Measurements from ENCODE around the gene PCSK6. TPM values are rescaled to one million over a fixed set of nuclear protein-coding genes. Genes with fewer than 3 reads are reported as not detected.

Gene PCSK6
- total and polyA plus RNA-seq, 2 donors from 2014 or later: 3.8 to 7.3 TPM

DNA sequence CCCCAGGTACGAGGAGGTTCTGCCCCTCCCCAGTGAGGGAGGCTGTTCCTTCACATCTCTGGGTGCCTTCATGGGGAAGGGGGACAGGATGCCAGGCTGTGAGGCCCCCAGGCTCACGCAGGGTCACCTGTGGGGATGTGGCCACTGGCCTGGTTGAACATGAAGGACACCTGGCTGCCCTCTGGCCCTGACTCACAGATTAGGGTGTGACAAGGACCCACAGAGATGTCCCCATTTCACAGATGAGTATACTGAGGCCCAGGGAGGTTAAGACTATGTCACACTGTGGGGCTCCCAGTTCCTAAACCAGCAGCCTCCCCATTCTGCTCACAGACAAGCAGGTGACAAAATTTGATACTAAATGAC lies 42.4 kb downstream of the PCSK6 start:
- Histone ChIP-seq H3K9me3 (ENCODE audit: control insufficient read depth in 2 of 3, insufficient read depth in 1 of 3, low read length in 3 of 3) (no peaks in the 10 kb centered on the region), H3K27me3 (ENCODE audit: control insufficient read depth, insufficient read depth, low read length) (no peaks in the 10 kb centered on the region), H3K36me3 (ENCODE audit: control insufficient read depth in 2 of 3, insufficient read depth in 3 of 3, low read length in 3 of 3) (no peaks in the 10 kb centered on the region), H3K27ac (ENCODE audit: low read depth in 2 of 2, low read length in 2 of 2) (no peak overlapping the region), H3K4me1 (ENCODE audit: control insufficient read depth in 2 of 3, insufficient read depth in 2 of 3, low read depth in 1 of 3, low read length in 3 of 3) (peaks cover 0 to 4% (median 2%) of the 10 kb centered on the region in 3 donors), H3K4me3 (ENCODE audit: low read length in 3 of 3) (no peak overlapping the region), H3K9ac (ENCODE audit: low read length in 3 of 3) (no peak overlapping the region)
- FAIRE-seq: no peak
- intact Hi-C loops (cut with DNase I): no loop called here
- DNase-seq: no peak
- TF ChIP-seq, protein P1, sequence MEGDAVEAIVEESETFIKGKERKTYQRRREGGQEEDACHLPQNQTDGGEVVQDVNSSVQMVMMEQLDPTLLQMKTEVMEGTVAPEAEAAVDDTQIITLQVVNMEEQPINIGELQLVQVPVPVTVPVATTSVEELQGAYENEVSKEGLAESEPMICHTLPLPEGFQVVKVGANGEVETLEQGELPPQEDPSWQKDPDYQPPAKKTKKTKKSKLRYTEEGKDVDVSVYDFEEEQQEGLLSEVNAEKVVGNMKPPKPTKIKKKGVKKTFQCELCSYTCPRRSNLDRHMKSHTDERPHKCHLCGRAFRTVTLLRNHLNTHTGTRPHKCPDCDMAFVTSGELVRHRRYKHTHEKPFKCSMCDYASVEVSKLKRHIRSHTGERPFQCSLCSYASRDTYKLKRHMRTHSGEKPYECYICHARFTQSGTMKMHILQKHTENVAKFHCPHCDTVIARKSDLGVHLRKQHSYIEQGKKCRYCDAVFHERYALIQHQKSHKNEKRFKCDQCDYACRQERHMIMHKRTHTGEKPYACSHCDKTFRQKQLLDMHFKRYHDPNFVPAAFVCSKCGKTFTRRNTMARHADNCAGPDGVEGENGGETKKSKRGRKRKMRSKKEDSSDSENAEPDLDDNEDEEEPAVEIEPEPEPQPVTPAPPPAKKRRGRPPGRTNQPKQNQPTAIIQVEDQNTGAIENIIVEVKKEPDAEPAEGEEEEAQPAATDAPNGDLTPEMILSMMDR (IDR thresholded peaks at IDR 0.05; ENCODE audit: borderline replicate concordance, extremely low read depth, insufficient read depth): no peak

DNA sequence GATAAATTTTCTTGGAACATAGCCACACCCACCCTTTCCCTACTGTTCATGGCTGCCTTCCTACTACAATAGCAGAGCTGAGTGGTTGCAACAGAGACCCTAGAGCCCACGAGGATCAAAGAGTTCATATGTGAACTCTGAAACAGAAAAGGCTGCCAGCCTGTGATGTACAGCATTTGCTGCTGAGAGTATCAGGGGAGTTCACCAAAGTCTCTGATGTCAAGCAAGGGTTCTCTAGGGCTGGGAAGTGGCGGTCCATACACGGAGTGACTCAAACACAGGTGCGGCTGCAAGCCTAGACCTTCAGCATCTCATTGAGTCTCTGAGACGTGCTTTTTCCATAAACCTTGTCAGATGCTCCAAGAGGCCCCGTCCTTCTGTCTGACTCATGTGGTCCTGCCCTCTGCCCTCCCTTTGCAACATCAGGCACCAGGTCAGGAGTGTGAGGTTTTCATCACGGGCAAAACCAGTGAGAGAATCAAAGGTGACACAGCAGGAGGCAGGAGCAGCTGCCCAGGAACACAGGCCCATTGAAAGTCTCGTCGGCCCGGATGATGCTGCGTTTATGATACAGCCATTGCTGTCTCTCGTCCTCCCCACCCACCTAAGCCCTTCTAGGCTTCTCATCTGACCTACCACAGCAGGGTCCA lies 42.9 kb downstream of the PCSK6 start:
- Histone ChIP-seq H3K4me3 (ENCODE audit: low read length in 3 of 3) (no peak overlapping the region), H3K27ac (ENCODE audit: low read depth in 2 of 2, low read length in 2 of 2) (no peak overlapping the region), H3K9ac (ENCODE audit: low read length in 3 of 3) (no peak overlapping the region), H3K36me3 (ENCODE audit: control insufficient read depth in 2 of 3, insufficient read depth in 3 of 3, low read length in 3 of 3) (no peaks in the 10 kb centered on the region), H3K4me1 (ENCODE audit: control insufficient read depth in 2 of 3, insufficient read depth in 2 of 3, low read depth in 1 of 3, low read length in 3 of 3) (peaks cover 0 to 2% (median 1%) of the 10 kb centered on the region in 3 donors), H3K9me3 (ENCODE audit: control insufficient read depth in 2 of 3, insufficient read depth in 1 of 3, low read length in 3 of 3) (no peaks in the 10 kb centered on the region), H3K27me3 (ENCODE audit: control insufficient read depth, insufficient read depth, low read length) (no peaks in the 10 kb centered on the region)
- TF ChIP-seq, protein P1 (IDR thresholded peaks at IDR 0.05; ENCODE audit: borderline replicate concordance, extremely low read depth, insufficient read depth): no peak
- peak in 1 of 5 donors; percentile 29 for DNase-seq
- no peak for FAIRE-seq
- intact Hi-C loops (cut with DNase I): no loop called here

DNA sequence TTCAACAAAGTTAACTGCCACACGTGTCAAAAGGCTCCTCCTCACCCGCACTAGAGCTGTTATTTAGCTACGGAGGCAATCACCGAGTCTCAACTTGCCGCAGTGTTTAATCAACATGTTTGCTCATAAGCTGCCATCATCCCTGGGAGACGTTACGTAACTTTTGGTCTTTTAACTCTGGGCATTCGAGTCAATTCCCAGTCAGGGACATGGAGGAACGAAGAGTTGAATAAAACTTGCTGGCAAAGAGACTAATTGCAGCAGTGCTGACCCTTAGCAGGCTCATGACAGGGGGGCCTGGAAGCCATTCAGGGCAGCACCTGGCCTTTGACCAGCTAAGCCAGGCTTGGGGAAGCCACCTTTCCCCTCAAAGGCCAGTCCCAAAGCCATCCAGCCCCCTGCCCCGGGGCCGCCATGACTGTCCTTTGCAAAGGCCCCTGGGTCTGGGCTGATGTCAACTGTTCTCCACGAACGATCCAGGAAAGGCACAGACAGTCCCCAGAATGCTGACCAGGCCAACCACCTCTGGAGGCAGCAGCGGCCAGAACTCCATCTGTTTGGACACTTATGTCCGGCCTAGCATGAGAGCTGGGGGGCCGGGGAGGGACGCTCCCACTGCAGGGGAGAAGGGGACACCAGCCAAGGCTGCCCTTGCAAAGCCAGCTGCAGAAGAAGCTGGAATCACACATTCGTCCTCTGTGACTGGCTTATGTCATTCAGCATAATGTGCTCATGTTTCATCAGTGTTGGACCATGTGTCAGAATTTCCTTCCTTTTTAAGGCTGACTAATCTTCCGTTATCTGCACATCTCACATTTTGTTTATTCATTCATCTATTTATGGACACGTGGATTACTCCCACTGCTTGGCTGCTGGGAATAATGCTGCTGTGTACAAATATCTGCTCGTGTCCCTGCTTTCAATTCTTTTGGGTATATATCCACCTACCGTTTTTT lies 43.7 kb downstream of the PCSK6 start:
- no peak overlapping the region for H3K9ac ChIP-seq (ENCODE audit: low read length in 3 of 3)
- no peaks in the 10 kb centered on the region for H3K27me3 ChIP-seq (ENCODE audit: control insufficient read depth, insufficient read depth, low read length)
- TF ChIP-seq, protein P1 (IDR thresholded peaks at IDR 0.05; ENCODE audit: borderline replicate concordance, extremely low read depth, insufficient read depth): no peak
- no peak for FAIRE-seq
- H3K36me3 ChIP-seq (ENCODE audit: control insufficient read depth in 2 of 3, insufficient read depth in 3 of 3, low read length in 3 of 3): no peaks in the 10 kb centered on the region
- peak in 1 of 5 donors; percentile 45 for DNase-seq
- intact Hi-C loops (cut with DNase I): no loop called here
- H3K4me1 ChIP-seq (ENCODE audit: control insufficient read depth in 2 of 3, insufficient read depth in 2 of 3, low read depth in 1 of 3, low read length in 3 of 3): no peaks in the 10 kb centered on the region
- H3K9me3 ChIP-seq (ENCODE audit: control insufficient read depth in 2 of 3, insufficient read depth in 1 of 3, low read length in 3 of 3): no peaks in the 10 kb centered on the region
- no peak overlapping the region for H3K27ac ChIP-seq (ENCODE audit: low read depth in 2 of 2, low read length in 2 of 2)
- no peak overlapping the region for H3K4me3 ChIP-seq (ENCODE audit: low read length in 3 of 3)
